Smooth muscle cell (in vitro differentiated cells): Measurements from ENCODE around the gene CDK19. TPM values are rescaled to one million over a fixed set of nuclear protein-coding genes. Genes with fewer than 3 reads are reported as not detected.

ENCODE experiments used
- DNase-seq: peaks from one replicate; lab custom pipeline; 2025; ENCODE audit not compliant: unreplicated experiment; lab: John Stamatoyannopoulos, UW
- H2AFZ ChIP-seq: fragments of 200-600 bp; sonication (generic); 2 replicates; pipeline ENCODE4 v1.6.0; 2016; ENCODE audit warnings: antibody characterized with exemption, low read depth, mild to moderate bottlenecking
- H3F3A ChIP-seq: fragments of 200-600 bp; sonication (generic); 2 replicates; pipeline ENCODE4 v1.6.0; 2017; ENCODE audit warnings: antibody characterized with exemption, low read depth
- H3K27ac ChIP-seq: fragments of 200-600 bp; sonication (generic); 2 replicates; pipeline ENCODE4 v1.5.1; 2016; ENCODE audit warnings: low read depth, mild to moderate bottlenecking
- H3K27me3 ChIP-seq: fragments of 200-600 bp; sonication (generic); 2 replicates; pipeline ENCODE4 v1.6.1; 2016; ENCODE audit warnings: low read depth, mild to moderate bottlenecking
- H3K36me3 ChIP-seq: fragments of 200-600 bp; sonication (generic); 2 replicates; pipeline ENCODE4 v1.5.1; 2016; ENCODE audit warnings: low read depth
- H3K4me1 ChIP-seq: fragments of 200-600 bp; sonication (generic); 2 replicates; pipeline ENCODE4 v1.5.1; 2016; ENCODE audit warnings: low read depth
- H3K4me2 ChIP-seq: fragments of 200-600 bp; sonication (generic); 2 replicates; pipeline ENCODE4 v1.6.0; 2016; ENCODE audit warnings: mild to moderate bottlenecking
- H3K4me3 ChIP-seq: fragments of 200-600 bp; sonication (generic); 2 replicates; pipeline ENCODE4 v1.5.1; 2016; ENCODE audit warnings: mild to moderate bottlenecking
- H3K79me2 ChIP-seq: fragments of 200-600 bp; sonication (generic); 2 replicates; pipeline ENCODE4 v1.6.0; 2016; ENCODE audit warnings: low read depth, mild to moderate bottlenecking
- H3K9ac ChIP-seq: fragments of 200-600 bp; sonication (generic); 2 replicates; pipeline ENCODE4 v1.6.0; 2016; ENCODE audit warnings: low read depth
- H3K9me3 ChIP-seq: fragments of 200-600 bp; sonication (generic); replicated peaks from 2 replicates; pipeline ENCODE4 v1.5.1; 2016; ENCODE audit warnings: low read depth
- H4K20me1 ChIP-seq: fragments of 200-600 bp; sonication (generic); 2 replicates; pipeline ENCODE4 v1.6.0; 2016; ENCODE audit warnings: low read depth
- CTCF ChIP-seq: fragments of 200-600 bp; sonication (generic); IDR thresholded peaks from 2 replicates; pipeline ENCODE4 v1.5.1; 2017; ENCODE audit warnings: borderline replicate concordance, mild to moderate bottlenecking, antibody characterized with exemption; ENCODE audit not compliant: insufficient read depth, poor library complexity, severe bottlenecking
- WGBS: methylation state at CpG from one replicate; pipeline ENCODE4 v1.1.7; 2016; ENCODE audit warnings: low lambda C conversion rate; 5-methylcytosine and 5-hydroxymethylcytosine counted together
- polyA plus RNA-seq: library from polyadenylated mRNA; unstranded; fragments of >200 nt; fragmentation: Nextera tagmentation; extraction: Ambion mirVana; gene quantifications from 2 replicates; pipeline ENCODE4 v1.2.1, GENCODE V29; 2016
- total RNA-seq: library from RNA; depleted of rRNA; stranded (reverse); fragments of >200 nt; gene quantifications from 2 replicates; pipeline ENCODE4 v1.2.3, GENCODE V29; 2014

Gene CDK19
- total and polyA plus RNA-seq, 2 experiments from 2014 or later = 3.7 to 14.0 TPM

DNA sequence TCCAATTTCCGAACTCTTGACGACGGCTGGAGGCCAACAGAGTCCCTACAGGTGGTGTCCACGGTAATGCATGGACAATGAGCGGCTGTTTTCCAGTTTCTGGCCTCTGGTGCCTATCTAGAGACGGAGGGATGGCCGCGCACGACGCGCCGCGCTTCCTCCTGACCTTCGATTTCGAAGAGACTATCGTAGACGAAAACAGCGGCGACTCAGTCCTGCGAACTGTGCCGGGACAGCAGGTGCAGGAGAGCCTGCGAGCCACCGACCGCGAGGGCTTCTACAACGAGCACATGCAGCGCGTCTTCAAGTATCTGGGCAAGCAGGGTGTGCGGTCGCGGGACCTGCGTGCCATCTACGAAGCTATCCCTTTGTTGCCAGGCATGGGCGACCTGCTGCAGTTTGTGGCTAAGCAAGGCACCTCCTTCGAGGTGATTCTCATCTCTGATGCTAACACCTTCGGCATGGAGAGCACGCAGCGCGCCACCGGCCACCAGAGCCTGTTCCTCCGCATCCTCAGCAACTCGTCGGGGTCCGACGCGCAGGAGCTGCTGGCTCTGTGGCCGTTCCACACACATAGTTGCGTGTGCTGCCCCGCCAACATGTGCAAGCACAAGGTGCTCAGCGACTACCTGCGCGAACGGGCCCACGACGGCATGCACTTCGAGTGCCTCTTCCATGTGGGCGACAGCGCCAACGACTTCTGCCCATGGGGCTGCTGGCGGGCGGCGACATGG is 169.4 kb downstream of the CDK19 start:
- Histone ChIP-seq H3K4me3 (no peak overlapping the region), H3K36me3 (no peaks in the 10 kb centered on the region), H2AFZ (no peak overlapping the region), H3K9ac (no peak overlapping the region), H4K20me1 (no peaks in the 10 kb centered on the region), H3K9me3 (no peaks in the 10 kb centered on the region), H3K27ac (no peak overlapping the region), H3F3A (no peaks in the 10 kb centered on the region), H3K4me1 (no peaks in the 10 kb centered on the region), H3K27me3 (no peaks in the 10 kb centered on the region), H3K4me2 (no peak overlapping the region), H3K79me2 (no peaks in the 10 kb centered on the region)
- TF ChIP-seq CTCF = no peak
- WGBS = 98% methylated on average over 62 of the region's 62 CpGs
- DNase-seq = no peak

DNA sequence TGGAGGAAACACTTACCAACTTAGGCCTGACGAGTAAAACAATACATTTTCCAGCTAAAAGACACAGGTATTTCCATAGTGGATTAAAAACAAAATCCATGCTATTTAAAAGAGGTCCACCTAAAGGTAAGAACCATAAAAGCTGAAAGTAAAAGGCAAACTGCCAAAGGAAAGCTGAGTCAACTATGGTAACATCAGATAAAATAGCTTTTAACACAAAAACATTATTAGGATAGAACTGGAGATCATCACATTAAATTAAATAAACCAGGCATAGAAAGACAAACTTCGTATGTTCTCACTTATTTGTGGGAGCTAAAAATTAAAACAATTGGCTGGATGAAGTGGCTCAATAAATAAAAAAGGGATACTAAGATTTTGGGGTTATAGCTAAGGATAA is 172.1 kb downstream of the CDK19 start:
- Histone ChIP-seq H3K4me1 (no peaks in the 10 kb centered on the region), H3K36me3 (no peaks in the 10 kb centered on the region), H3K9ac (no peak overlapping the region), H3K4me2 (no peak overlapping the region), H3K9me3 (no peaks in the 10 kb centered on the region), H2AFZ (no peak overlapping the region), H3K27ac (no peak overlapping the region), H3K79me2 (no peaks in the 10 kb centered on the region), H3K27me3 (no peaks in the 10 kb centered on the region), H4K20me1 (no peaks in the 10 kb centered on the region), H3F3A (no peaks in the 10 kb centered on the region), H3K4me3 (no peak overlapping the region)
- WGBS = 93% methylated on average over 2 of the region's 2 CpGs
- DNase-seq = no peak
- no peak for TF ChIP-seq CTCF

DNA sequence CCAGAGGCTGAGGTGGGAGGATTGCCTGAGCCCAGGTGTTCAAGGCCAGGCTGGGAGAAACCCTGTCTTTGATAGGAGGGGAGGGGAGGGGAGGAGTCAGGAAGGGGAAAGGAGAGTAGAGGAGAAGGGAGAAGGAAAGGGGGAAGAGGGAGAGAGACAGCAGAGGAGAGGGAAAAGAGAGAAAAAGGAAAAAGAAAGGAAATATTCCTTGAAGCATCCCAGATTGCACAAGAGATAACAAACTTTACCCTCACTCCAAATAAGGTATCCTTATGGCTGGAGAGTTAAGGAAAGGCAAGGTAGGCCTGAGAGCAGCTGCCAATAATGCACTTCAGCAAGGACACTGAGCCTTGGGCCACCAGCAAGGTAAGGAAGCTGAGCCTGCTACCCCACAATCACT is 172.6 kb downstream of the CDK19 start:
- no peaks in the 10 kb centered on the region for H3F3A ChIP-seq
- H3K4me1 ChIP-seq = no peaks in the 10 kb centered on the region
- no peaks in the 10 kb centered on the region for H3K27me3 ChIP-seq
- no peaks in the 10 kb centered on the region for H3K36me3 ChIP-seq
- no peak overlapping the region for H3K27ac ChIP-seq
- no peak overlapping the region for H3K4me3 ChIP-seq
- no peaks in the 10 kb centered on the region for H3K9me3 ChIP-seq
- H3K4me2 ChIP-seq = no peak overlapping the region
- no peak overlapping the region for H2AFZ ChIP-seq
- no peak overlapping the region for H3K9ac ChIP-seq
- no peak for TF ChIP-seq CTCF
- no peak for DNase-seq
- no peaks in the 10 kb centered on the region for H4K20me1 ChIP-seq
- H3K79me2 ChIP-seq = no peaks in the 10 kb centered on the region

DNA sequence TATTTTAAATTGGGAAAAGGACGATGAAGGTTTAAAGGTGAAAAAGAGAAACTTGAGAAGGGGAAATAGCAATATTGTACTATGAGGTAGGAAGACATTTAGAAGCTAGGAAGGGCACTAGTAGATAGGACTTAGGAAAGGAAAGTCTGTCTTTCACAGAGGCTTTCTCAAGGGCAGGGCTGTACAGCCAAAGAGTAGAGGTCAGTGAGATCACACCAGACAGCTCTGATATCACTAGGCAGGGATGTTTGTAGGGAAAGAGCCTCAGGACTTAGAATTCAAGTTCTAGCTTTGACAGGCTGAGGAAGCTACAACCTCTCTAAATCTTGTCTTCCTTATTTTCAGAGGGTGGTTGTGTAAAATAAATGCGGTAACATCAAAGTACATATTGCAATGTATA is 178.5 kb downstream of the CDK19 start:
- no peak overlapping the region for H2AFZ ChIP-seq
- H3K27me3 ChIP-seq = no peaks in the 10 kb centered on the region
- no peak overlapping the region for H3K9ac ChIP-seq
- no peaks in the 10 kb centered on the region for H3K4me1 ChIP-seq
- H3K4me2 ChIP-seq = no peak overlapping the region
- no peak overlapping the region for H3K4me3 ChIP-seq
- no peaks in the 10 kb centered on the region for H3K79me2 ChIP-seq
- WGBS = 86% methylated on average over 2 of the region's 2 CpGs
- H3K9me3 ChIP-seq = no peaks in the 10 kb centered on the region
- H3K27ac ChIP-seq = no peak overlapping the region
- DNase-seq = no peak
- no peaks in the 10 kb centered on the region for H3F3A ChIP-seq
- H4K20me1 ChIP-seq = no peaks in the 10 kb centered on the region
- H3K36me3 ChIP-seq = no peaks in the 10 kb centered on the region
- TF ChIP-seq CTCF = no peak
